ENCODE measurements around the gene PARM1.

Gene PARM1

DNA sequence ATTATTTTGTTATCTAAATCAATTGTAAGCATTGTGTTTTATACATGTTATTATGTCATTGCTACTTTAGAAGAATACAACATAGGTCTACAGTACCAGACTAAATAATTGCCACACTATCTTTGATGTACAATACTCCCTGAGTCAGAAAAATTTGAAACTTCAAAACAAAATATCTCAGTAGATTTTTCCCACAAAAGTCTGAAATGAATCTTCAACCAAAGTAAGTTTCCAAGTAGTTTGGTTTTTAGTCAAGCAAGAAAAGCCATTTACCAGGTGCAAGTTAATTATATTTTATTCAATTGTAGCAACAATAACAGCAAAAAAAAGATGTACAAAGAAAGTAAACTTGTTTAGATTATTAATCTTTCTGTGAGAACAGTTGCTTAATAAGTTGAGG lies 11.4 kb upstream of the PARM1 start:
- no peak for TF ChIP-seq CEBPB (IDR thresholded peaks at IDR 0.05)
- no peak for TF ChIP-seq RAD21 (IDR thresholded peaks at IDR 0.05; ENCODE audit: low read depth)
- TF ChIP-seq CREB1 (IDR thresholded peaks at IDR 0.05; ENCODE audit: low read depth) = no peak
- TF ChIP-seq, protein P1, sequence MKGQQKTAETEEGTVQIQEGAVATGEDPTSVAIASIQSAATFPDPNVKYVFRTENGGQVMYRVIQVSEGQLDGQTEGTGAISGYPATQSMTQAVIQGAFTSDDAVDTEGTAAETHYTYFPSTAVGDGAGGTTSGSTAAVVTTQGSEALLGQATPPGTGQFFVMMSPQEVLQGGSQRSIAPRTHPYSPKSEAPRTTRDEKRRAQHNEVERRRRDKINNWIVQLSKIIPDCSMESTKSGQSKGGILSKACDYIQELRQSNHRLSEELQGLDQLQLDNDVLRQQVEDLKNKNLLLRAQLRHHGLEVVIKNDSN (IDR thresholded peaks at IDR 0.05) = no peak
- TF ChIP-seq YY1 (IDR thresholded peaks at IDR 0.05; ENCODE audit: low read depth) = no peak
- TF ChIP-seq TEAD4 (IDR thresholded peaks at IDR 0.05) = no peak
- TF ChIP-seq FOXM1 (IDR thresholded peaks at IDR 0.05; ENCODE audit: borderline replicate concordance, low read depth) = no peak
- no peak for TF ChIP-seq NFIC (IDR thresholded peaks at IDR 0.05)
- TF ChIP-seq TAF1 (IDR thresholded peaks at IDR 0.05; ENCODE audit: low read depth) = no peak

DNA sequence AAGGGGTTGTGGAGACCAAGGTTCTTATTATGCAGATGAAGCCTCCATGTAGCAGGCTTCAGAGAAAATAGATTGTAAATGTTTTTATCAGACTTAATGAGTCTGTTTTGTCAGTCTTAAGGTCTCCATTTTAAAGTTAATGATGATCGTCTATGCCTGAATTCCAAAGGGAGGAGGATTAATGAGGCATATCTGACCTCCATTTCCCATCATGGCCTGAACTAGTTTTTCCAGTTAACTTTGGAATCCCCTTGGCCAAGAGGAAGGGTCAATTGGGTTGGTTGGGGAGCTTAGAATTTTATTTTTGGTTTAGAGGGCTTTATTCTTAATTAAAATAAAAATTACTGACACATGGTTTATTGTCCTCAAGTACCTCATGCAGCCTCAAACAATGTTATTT lies 6.9 kb upstream of the PARM1 start:
- no peak for TF ChIP-seq CREB1 (IDR thresholded peaks at IDR 0.05; ENCODE audit: low read depth)

- no peak for TF ChIP-seq EGR1 (IDR thresholded peaks at IDR 0.05)
- TF ChIP-seq RAD21 (IDR thresholded peaks at IDR 0.05; ENCODE audit: low read depth) = no peak
- no peak for TF ChIP-seq TEAD4 (IDR thresholded peaks at IDR 0.05)
- TF ChIP-seq CREB1 (IDR thresholded peaks at IDR 0.05; ENCODE audit: low read depth) = no peak
- TF ChIP-seq ZBTB7A (IDR thresholded peaks at IDR 0.05; ENCODE audit: low read depth) = no peak
- no peak for TF ChIP-seq CEBPB (IDR thresholded peaks at IDR 0.05)
- TF ChIP-seq YY1 (IDR thresholded peaks at IDR 0.05; ENCODE audit: low read depth) = no peak
- no peak for TF ChIP-seq FOXM1 (IDR thresholded peaks at IDR 0.05; ENCODE audit: borderline replicate concordance, low read depth)
- TF ChIP-seq EP300 (IDR thresholded peaks at IDR 0.05; ENCODE audit: borderline replicate concordance) = no peak
- no peak for TF ChIP-seq TCF12 (IDR thresholded peaks at IDR 0.05; ENCODE audit: low read depth)
- no peak for TF ChIP-seq MAX (IDR thresholded peaks at IDR 0.05)
- TF ChIP-seq REST (IDR thresholded peaks at IDR 0.05; ENCODE audit: low read depth) = no peak
- TF ChIP-seq TAF1 (IDR thresholded peaks at IDR 0.05; ENCODE audit: low read depth) = no peak
- TF ChIP-seq NFIC (IDR thresholded peaks at IDR 0.05) = no peak
- TF ChIP-seq, protein P1 (IDR thresholded peaks at IDR 0.05) = no peak
Measured at GRCh38 chr4:74930162-74930561, 2.8 kb upstream of the PARM1 start.

- no peak for TF ChIP-seq EP300 (IDR thresholded peaks at IDR 0.05; ENCODE audit: borderline replicate concordance)
- no peak for TF ChIP-seq REST (IDR thresholded peaks at IDR 0.05; ENCODE audit: low read depth)
- TF ChIP-seq RAD21 (IDR thresholded peaks at IDR 0.05; ENCODE audit: low read depth) = no peak
- TF ChIP-seq FOXM1 (IDR thresholded peaks at IDR 0.05; ENCODE audit: borderline replicate concordance, low read depth) = no peak
- no peak for TF ChIP-seq NFIC (IDR thresholded peaks at IDR 0.05)
- no peak for TF ChIP-seq MAX (IDR thresholded peaks at IDR 0.05)
- no peak for TF ChIP-seq ZBTB7A (IDR thresholded peaks at IDR 0.05; ENCODE audit: low read depth)
- TF ChIP-seq EGR1 (IDR thresholded peaks at IDR 0.05) = no peak
- no peak for TF ChIP-seq TAF1 (IDR thresholded peaks at IDR 0.05; ENCODE audit: low read depth)
- TF ChIP-seq YY1 (IDR thresholded peaks at IDR 0.05; ENCODE audit: low read depth) = no peak
- TF ChIP-seq, protein P1 (IDR thresholded peaks at IDR 0.05) = no peak
- no peak for TF ChIP-seq CREB1 (IDR thresholded peaks at IDR 0.05; ENCODE audit: low read depth)
- no peak for TF ChIP-seq CEBPB (IDR thresholded peaks at IDR 0.05)
- TF ChIP-seq TEAD4 (IDR thresholded peaks at IDR 0.05) = no peak
- TF ChIP-seq TCF12 (IDR thresholded peaks at IDR 0.05; ENCODE audit: low read depth) = no peak
Measured at GRCh38 chr4:74931376-74931775, 1.5 kb upstream of the PARM1 start.

GRCh38 chr4:74932010-74932409 lies 906 bp upstream of the PARM1 start:
- TF ChIP-seq EP300 (IDR thresholded peaks at IDR 0.05; ENCODE audit: borderline replicate concordance) (no peak), NFIC (IDR thresholded peaks at IDR 0.05) (no peak), TAF1 (IDR thresholded peaks at IDR 0.05; ENCODE audit: low read depth) (no peak), FOXM1 (IDR thresholded peaks at IDR 0.05; ENCODE audit: borderline replicate concordance, low read depth) (no peak), CEBPB (IDR thresholded peaks at IDR 0.05) (no peak), MAX (IDR thresholded peaks at IDR 0.05) (no peak), EGR1 (IDR thresholded peaks at IDR 0.05) (no peak), CREB1 (IDR thresholded peaks at IDR 0.05; ENCODE audit: low read depth) (no peak), RAD21 (IDR thresholded peaks at IDR 0.05; ENCODE audit: low read depth) (no peak), TEAD4 (IDR thresholded peaks at IDR 0.05) (no peak)
- TF ChIP-seq, protein P1 (IDR thresholded peaks at IDR 0.05) = no peak
